Measurements from ENCODE around the gene GALK2. TPM values are rescaled to one million over a fixed set of nuclear protein-coding genes. Genes with fewer than 3 reads are reported as not detected.

Gene GALK2
- total and polyA plus RNA-seq, 2 experiments from 2014 or later, result 11.5 to 23.0 TPM

- no peak for TF ChIP-seq REST (IDR thresholded peaks at IDR 0.05; ENCODE audit: unreplicated experiment)
Observed at GRCh38 chr15:49225572-49226281, 55.7 kb downstream of the GALK2 start (continued).

- Histone ChIP-seq H2AFZ (no peak overlapping the region), H3F3A (replicated peaks; ENCODE audit: low read depth) (no peaks in the 10 kb centered on the region), H3K4me3 (no peak overlapping the region), H3K4me1 (ENCODE audit: insufficient read depth) (peaks cover 14% of the 10 kb centered on the region), H3K27ac (ENCODE audit: low read depth) (no peak overlapping the region), H3K9me2 (ENCODE audit: insufficient read depth) (0 out of 2 replicates have a peak, but pooled peaks cover 4% of the 10 kb centered on the region), H3K79me2 (replicated peaks; ENCODE audit: insufficient read depth) (peaks cover 21% of the 10 kb centered on the region), H4K20me1 (replicated peaks; ENCODE audit: insufficient read depth) (no peaks in the 10 kb centered on the region), H3K36me3 (ENCODE audit: insufficient read depth) (no peaks in the 10 kb centered on the region), H3K27me3 (ENCODE audit: insufficient read depth) (no peaks in the 10 kb centered on the region), H3K4me2 (no peak overlapping the region)
- Mint-ChIP-seq H3K27ac (peak overlapping the region; percentile 24; the same call in 1 of the 2 replicates), H3K36me3 (ENCODE audit: low read depth) (peaks cover 27% of the 10 kb centered on the region), H3K4me1 (peaks cover 21% of the 10 kb centered on the region), H3K9me3 (peaks cover 13% of the 10 kb centered on the region; the same call in 2 of the 3 replicates), H3K4me3 (no peak overlapping the region), H3K27me3 (ENCODE audit: insufficient read depth, low read depth, poor library complexity) (peaks cover 8% of the 10 kb centered on the region)
- no peak for ATAC-seq
- no peak for DNase-seq (ENCODE audit: low spot score)
- no peak for TF ChIP-seq ZNF114 (CRISPR knock-in tag; IDR thresholded peaks at IDR 0.05)
- no peak for TF ChIP-seq CTCF (conservative IDR thresholded peaks at IDR 0.05; ENCODE audit: low read depth in 2 of 2)
- TF ChIP-seq JUNB (IDR thresholded peaks at IDR 0.05; ENCODE audit: unreplicated experiment), result no peak
- no peak for TF ChIP-seq ZNF462 (CRISPR knock-in tag; IDR thresholded peaks at IDR 0.05)
- no peak for TF ChIP-seq REST (IDR thresholded peaks at IDR 0.05; ENCODE audit: unreplicated experiment)
- no peak for TF ChIP-seq ZNF331 (CRISPR knock-in tag; IDR thresholded peaks at IDR 0.05; ENCODE audit: low read depth)
- no peak for TF ChIP-seq NANOG (IDR thresholded peaks at IDR 0.05; ENCODE audit: borderline replicate concordance)
- TF ChIP-seq STAT1 (IDR thresholded peaks at IDR 0.05; ENCODE audit: unreplicated experiment), result no peak
Observed at GRCh38 chr15:49227602-49228001, 57.6 kb downstream of the GALK2 start.
